Measurements from ENCODE around the gene VEPH1.

Gene VEPH1

DNA sequence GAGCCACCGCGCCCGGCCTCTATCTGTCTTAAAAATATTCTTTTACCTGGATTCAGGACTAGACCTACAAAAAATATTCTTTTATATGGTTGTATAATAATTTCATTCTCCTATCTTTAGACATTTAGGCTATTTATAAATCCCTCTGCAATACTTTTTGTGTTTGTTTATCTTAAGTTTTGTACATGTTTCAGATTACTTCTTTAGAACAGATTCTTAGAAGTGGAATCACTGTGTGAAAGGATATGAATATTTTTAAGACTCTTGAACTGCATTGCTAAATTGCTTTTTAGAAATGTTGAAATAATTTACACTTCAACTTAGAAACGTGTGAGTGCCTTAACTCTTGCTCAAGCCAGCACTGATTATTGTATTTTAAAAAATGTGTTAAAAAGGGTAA, 197.8 kb downstream of the VEPH1 start:
- no peak overlapping the region for H3K4me2 ChIP-seq (ENCODE audit: insufficient read depth, low read length)
- H3K79me2 ChIP-seq (ENCODE audit: insufficient read depth, low read length) = no peaks in the 10 kb centered on the region
- no peaks in the 10 kb centered on the region for H3K4me1 ChIP-seq (ENCODE audit: insufficient read depth, low read length)
- no peak for ATAC-seq (ENCODE audit: insufficient read depth, low read depth)
- no peaks in the 10 kb centered on the region for H4K20me1 ChIP-seq (ENCODE audit: insufficient read depth, low read length)
- no peak overlapping the region for H3K4me3 ChIP-seq (ENCODE audit: low read depth in 1 of 2, low read length in 2 of 2)
- no peak for DNase-seq
- no peak overlapping the region for H2AFZ ChIP-seq (ENCODE audit: low read depth, low read length)
- H3K9ac ChIP-seq (ENCODE audit: low read depth, low read length) = no peak overlapping the region
- no peak overlapping the region for H3K27ac ChIP-seq (ENCODE audit: low read length)
- no peaks in the 10 kb centered on the region for H3K9me3 ChIP-seq (ENCODE audit: insufficient read depth, low read length, severe bottlenecking)
- no peak for TF ChIP-seq EZH2 (IDR thresholded peaks at IDR 0.05; ENCODE audit: borderline replicate concordance, low read depth, low read length, severe bottlenecking)
- TF ChIP-seq, protein P1, sequence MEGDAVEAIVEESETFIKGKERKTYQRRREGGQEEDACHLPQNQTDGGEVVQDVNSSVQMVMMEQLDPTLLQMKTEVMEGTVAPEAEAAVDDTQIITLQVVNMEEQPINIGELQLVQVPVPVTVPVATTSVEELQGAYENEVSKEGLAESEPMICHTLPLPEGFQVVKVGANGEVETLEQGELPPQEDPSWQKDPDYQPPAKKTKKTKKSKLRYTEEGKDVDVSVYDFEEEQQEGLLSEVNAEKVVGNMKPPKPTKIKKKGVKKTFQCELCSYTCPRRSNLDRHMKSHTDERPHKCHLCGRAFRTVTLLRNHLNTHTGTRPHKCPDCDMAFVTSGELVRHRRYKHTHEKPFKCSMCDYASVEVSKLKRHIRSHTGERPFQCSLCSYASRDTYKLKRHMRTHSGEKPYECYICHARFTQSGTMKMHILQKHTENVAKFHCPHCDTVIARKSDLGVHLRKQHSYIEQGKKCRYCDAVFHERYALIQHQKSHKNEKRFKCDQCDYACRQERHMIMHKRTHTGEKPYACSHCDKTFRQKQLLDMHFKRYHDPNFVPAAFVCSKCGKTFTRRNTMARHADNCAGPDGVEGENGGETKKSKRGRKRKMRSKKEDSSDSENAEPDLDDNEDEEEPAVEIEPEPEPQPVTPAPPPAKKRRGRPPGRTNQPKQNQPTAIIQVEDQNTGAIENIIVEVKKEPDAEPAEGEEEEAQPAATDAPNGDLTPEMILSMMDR (IDR thresholded peaks at IDR 0.05; ENCODE audit: borderline replicate concordance, extremely low read depth, low read length, poor library complexity, severe bottlenecking) = no peak
- H3K27me3 ChIP-seq (ENCODE audit: insufficient read depth, low read length, poor library complexity) = no peaks in the 10 kb centered on the region
- no peaks in the 10 kb centered on the region for H3K36me3 ChIP-seq (ENCODE audit: insufficient read depth, low read length)

DNA sequence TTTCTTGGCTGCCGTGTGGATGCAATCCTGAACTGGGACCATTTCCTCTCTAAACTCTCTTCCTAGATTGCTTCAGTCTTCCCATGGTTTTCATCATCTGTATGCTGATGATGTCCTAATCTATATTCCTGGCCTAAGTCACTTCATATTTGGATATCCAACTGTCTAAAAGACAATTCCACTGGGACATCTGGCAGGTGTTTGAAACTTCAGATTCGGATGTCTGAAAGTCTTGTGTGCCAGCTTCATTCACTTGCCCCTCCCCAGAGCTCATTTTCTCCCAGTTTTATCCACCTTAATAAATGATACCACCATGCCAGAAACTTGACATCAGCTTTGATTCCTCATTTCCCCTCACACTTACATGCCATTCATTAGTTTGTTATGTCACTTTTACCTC, 201.5 kb downstream of the VEPH1 start:
- Histone ChIP-seq H3K79me2 (ENCODE audit: insufficient read depth, low read length) (no peaks in the 10 kb centered on the region), H3K4me2 (ENCODE audit: insufficient read depth, low read length) (no peak overlapping the region), H3K27ac (ENCODE audit: low read length) (no peak overlapping the region)

DNA sequence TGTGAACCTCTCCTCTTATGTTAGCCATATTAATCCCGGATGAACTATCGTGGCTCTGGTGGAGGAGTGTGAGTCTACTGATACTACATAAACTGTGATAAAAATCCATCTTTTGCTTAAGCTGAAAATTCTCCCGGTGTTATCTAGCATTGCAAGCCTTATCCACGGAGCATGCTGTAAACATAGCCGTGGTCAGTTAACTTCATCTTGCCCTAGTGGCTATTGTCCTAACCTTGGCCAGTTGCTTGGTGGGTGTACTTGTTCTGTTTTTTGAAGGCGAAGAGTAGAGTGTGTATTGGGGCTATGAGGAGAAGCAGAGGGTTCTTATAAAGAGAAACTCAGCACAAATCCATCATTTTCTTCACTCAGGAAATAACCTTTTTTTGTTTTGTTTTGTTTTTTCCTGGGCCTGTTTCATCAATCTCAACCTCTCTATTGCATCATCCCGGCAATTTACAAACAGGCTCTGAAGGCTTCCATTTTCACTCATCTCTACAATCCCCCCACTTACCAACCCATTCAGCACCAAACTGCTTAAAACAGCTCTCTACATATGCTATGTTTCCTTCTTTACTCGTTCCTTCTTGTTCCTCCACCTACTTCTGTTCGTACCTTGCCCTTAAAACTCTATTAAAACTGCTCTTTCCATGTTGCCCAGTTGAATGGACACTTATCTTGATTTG, 202.1 kb downstream of the VEPH1 start:
- Histone ChIP-seq H3K9ac (ENCODE audit: low read depth, low read length) (no peak overlapping the region), H3K4me2 (ENCODE audit: insufficient read depth, low read length) (no peak overlapping the region), H3K9me3 (ENCODE audit: insufficient read depth, low read length, severe bottlenecking) (no peaks in the 10 kb centered on the region), H3K4me1 (ENCODE audit: insufficient read depth, low read length) (no peaks in the 10 kb centered on the region), H3K79me2 (ENCODE audit: insufficient read depth, low read length) (no peaks in the 10 kb centered on the region), H3K36me3 (ENCODE audit: insufficient read depth, low read length) (no peaks in the 10 kb centered on the region), H3K27ac (ENCODE audit: low read length) (no peak overlapping the region), H4K20me1 (ENCODE audit: insufficient read depth, low read length) (no peaks in the 10 kb centered on the region), H3K27me3 (ENCODE audit: insufficient read depth, low read length, poor library complexity) (peaks cover 4% of the 10 kb centered on the region), H2AFZ (ENCODE audit: low read depth, low read length) (no peak overlapping the region), H3K4me3 (ENCODE audit: low read depth in 1 of 2, low read length in 2 of 2) (no peak overlapping the region)
- TF ChIP-seq, protein P1 (IDR thresholded peaks at IDR 0.05; ENCODE audit: borderline replicate concordance, extremely low read depth, low read length, poor library complexity, severe bottlenecking) = no peak
- TF ChIP-seq EZH2 (IDR thresholded peaks at IDR 0.05; ENCODE audit: borderline replicate concordance, low read depth, low read length, severe bottlenecking) = no peak
- no peak for DNase-seq
- ATAC-seq (ENCODE audit: insufficient read depth, low read depth) = no peak

More for the DNA sequence above, 201.5 kb downstream of the VEPH1 start:
- no peaks in the 10 kb centered on the region for H3K36me3 ChIP-seq (ENCODE audit: insufficient read depth, low read length)
- no peak for DNase-seq
- H3K4me3 ChIP-seq (ENCODE audit: low read depth in 1 of 2, low read length in 2 of 2) = no peak overlapping the region
- no peak overlapping the region for H3K9ac ChIP-seq (ENCODE audit: low read depth, low read length)
- H3K27me3 ChIP-seq (ENCODE audit: insufficient read depth, low read length, poor library complexity) = peaks cover 4% of the 10 kb centered on the region
- TF ChIP-seq EZH2 (IDR thresholded peaks at IDR 0.05; ENCODE audit: borderline replicate concordance, low read depth, low read length, severe bottlenecking) = no peak
- TF ChIP-seq, protein P1 (IDR thresholded peaks at IDR 0.05; ENCODE audit: borderline replicate concordance, extremely low read depth, low read length, poor library complexity, severe bottlenecking) = no peak
- no peaks in the 10 kb centered on the region for H4K20me1 ChIP-seq (ENCODE audit: insufficient read depth, low read length)
- no peaks in the 10 kb centered on the region for H3K9me3 ChIP-seq (ENCODE audit: insufficient read depth, low read length, severe bottlenecking)
- no peak overlapping the region for H2AFZ ChIP-seq (ENCODE audit: low read depth, low read length)
- ATAC-seq (ENCODE audit: insufficient read depth, low read depth) = no peak
- H3K4me1 ChIP-seq (ENCODE audit: insufficient read depth, low read length) = no peaks in the 10 kb centered on the region

All from DND-41 (cell line).